ENCODE measurements around the gene RFXANK.
"Not testable (repeated sequence)": the region's sequence is repeated elsewhere in the genome, so short reads cannot be mapped to it uniquely, and the experiment has no call there.

The RFXANK gene

DNA sequence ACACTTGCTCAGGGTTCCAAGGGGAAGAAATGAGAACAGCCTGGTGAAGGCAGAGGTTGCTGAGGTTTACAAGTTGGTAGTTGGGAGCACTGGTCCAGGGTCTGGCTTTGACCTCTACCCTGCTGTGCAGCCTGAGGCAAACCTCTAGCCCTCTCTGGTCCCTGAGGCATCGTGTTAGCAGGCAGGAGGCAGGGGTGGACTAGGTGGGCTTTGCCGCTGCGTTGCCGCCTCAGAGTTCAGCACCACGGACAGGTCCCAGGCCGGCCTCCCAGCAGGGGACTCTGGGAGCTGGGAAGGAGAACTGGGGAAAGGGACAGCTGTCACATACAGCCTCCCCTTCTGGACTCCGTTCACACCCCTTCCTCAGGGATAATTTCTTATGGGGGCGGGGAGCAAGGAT lies 22.8 kb downstream of the RFXANK start:
- TF ChIP-seq, protein P1, sequence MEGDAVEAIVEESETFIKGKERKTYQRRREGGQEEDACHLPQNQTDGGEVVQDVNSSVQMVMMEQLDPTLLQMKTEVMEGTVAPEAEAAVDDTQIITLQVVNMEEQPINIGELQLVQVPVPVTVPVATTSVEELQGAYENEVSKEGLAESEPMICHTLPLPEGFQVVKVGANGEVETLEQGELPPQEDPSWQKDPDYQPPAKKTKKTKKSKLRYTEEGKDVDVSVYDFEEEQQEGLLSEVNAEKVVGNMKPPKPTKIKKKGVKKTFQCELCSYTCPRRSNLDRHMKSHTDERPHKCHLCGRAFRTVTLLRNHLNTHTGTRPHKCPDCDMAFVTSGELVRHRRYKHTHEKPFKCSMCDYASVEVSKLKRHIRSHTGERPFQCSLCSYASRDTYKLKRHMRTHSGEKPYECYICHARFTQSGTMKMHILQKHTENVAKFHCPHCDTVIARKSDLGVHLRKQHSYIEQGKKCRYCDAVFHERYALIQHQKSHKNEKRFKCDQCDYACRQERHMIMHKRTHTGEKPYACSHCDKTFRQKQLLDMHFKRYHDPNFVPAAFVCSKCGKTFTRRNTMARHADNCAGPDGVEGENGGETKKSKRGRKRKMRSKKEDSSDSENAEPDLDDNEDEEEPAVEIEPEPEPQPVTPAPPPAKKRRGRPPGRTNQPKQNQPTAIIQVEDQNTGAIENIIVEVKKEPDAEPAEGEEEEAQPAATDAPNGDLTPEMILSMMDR (IDR thresholded peaks at IDR 0.05; ENCODE audit: control insufficient read depth, extremely low read depth, insufficient read depth): no peak
- H3K4me3 ChIP-seq (ENCODE audit: low read depth, low read length): no peak overlapping the region
- no peak for DNase-seq (ENCODE audit: low read depth)

DNA sequence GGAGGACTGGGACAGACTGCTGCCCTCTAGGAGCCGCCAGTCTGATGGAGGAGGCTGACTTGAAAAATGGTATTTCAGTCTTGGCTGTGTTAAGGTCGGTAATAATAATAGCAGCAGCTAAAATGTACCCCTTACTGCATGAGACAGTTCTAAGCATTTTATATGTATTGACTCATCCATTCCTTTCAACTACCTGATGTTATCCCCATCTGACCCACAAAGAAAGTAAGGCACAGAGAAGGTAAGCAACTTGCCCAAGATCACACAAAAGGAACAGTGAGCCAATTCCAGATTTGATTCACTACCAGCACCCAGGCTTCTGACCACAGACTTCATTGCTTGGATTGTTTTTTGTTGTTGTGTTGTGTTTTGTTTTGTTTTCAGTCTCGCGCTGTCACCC lies 23.7 kb downstream of the RFXANK start:
- DNase-seq (ENCODE audit: low read depth): no peak

GRCh38 chr19:19217099-19217498 lies 25.0 kb downstream of the RFXANK start:
- DNase-seq (ENCODE audit: low read depth): peak; percentile 33
- no peak overlapping the region for H3K4me3 ChIP-seq (ENCODE audit: low read depth, low read length)
- TF ChIP-seq, protein P1 (IDR thresholded peaks at IDR 0.05; ENCODE audit: control insufficient read depth, extremely low read depth, insufficient read depth): no peak

More for the DNA sequence above, 23.7 kb downstream of the RFXANK start:
- no peak overlapping the region for H3K4me3 ChIP-seq (ENCODE audit: low read depth, low read length)
- TF ChIP-seq, protein P1 (IDR thresholded peaks at IDR 0.05; ENCODE audit: control insufficient read depth, extremely low read depth, insufficient read depth): no peak

GRCh38 chr19:19218911-19219310 lies 26.9 kb downstream of the RFXANK start:
- TF ChIP-seq, protein P1 (IDR thresholded peaks at IDR 0.05; ENCODE audit: control insufficient read depth, extremely low read depth, insufficient read depth): no peak

DNA sequence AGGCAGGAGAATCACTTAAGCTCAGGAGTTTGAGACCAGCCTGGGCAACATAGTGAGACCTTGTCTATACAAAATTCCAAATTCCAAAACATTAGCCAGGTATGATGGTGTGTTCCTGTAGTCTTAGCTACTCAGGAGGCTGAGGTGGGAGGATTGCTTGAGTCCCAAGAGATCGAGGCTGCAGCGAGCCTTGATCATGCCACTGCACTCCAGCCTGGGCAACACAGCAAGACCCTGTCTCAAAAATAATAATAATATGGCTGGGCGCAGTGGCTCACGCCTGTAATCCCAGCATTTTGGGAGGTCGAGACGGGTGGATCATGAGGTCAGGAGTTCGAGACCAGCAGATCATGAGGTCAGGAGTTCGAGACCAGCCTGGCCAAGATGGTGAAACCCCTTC lies 28.9 kb downstream of the RFXANK start:
- not testable (repeated sequence) for H3K4me3 ChIP-seq (ENCODE audit: low read depth, low read length); DNase-seq (ENCODE audit: low read depth)

More at GRCh38 chr19:19218911-19219310, 26.9 kb downstream of the RFXANK start:
- H3K4me3 ChIP-seq (ENCODE audit: low read depth, low read length): no peak overlapping the region
- no peak for DNase-seq (ENCODE audit: low read depth)

- no peak overlapping the region for H3K4me3 ChIP-seq (ENCODE audit: low read depth, low read length)
- TF ChIP-seq, protein P1 (IDR thresholded peaks at IDR 0.05; ENCODE audit: control insufficient read depth, extremely low read depth, insufficient read depth): no peak
- no peak for DNase-seq (ENCODE audit: low read depth)
Measured at GRCh38 chr19:19223060-19223459, 31.0 kb downstream of the RFXANK start.

DNA sequence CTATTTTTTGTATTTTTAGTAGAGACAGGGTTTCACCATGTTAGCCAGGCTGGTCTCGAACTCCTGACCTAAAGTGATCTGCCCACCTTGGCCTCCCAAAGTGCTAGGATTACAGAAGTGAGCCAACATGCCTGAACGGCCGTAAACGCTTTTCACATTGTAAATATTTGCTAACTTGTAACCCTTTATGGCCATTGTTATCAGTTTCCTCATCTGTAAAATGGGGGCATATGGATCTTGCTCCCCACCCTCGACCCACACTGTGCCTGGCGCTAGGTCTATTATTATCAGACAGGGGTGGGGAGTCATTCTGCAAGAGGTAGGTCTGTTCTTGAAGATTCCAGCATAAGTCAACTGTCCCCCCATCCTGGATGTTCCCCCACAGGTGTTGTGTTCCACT lies 31.6 kb downstream of the RFXANK start:
- no peak overlapping the region for H3K4me3 ChIP-seq (ENCODE audit: low read depth, low read length)
- TF ChIP-seq, protein P1 (IDR thresholded peaks at IDR 0.05; ENCODE audit: control insufficient read depth, extremely low read depth, insufficient read depth): no peak
- DNase-seq (ENCODE audit: low read depth): no peak
